ENCODE measurements around the gene AP5Z1.

Gene AP5Z1

DNA sequence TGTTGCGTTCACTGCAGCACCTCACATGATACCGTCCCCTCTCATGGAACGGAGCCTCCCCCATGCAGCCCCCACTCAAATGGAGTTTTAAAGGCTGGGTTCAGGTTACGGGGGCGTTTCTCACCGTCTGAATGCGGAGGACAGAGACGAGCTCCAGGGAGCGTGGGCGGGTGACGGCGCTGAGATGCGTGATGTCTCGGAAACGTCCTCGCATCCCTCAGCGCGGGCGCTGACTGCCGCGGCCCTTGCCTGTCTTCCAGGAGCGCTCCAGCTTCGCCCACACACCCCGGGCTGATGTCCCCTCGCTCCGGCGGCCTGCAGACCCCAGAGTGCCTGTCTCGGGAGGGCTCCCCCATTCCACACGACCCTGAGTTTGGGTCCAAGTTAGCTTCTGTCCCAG lies 16.6 kb upstream of the AP5Z1 start:
- no peaks in the 10 kb centered on the region for H3K9me3 ChIP-seq (ENCODE audit: control insufficient read depth, insufficient read depth, low read length)
- no peak for DNase-seq (ENCODE audit: low read depth, low spot score)
- no peak overlapping the region for H3K4me3 ChIP-seq (ENCODE audit: low read length)
- no CpG with 5 or more reads among the region's 29 CpGs for WGBS (ENCODE audit: insufficient coverage, insufficient read length)
- no peak overlapping the region for H3K27ac ChIP-seq (ENCODE audit: low read length)
- no peaks in the 10 kb centered on the region for H3K4me1 ChIP-seq (ENCODE audit: control insufficient read depth, insufficient read depth, low read length)
- H3K36me3 ChIP-seq (ENCODE audit: control insufficient read depth, insufficient read depth, low read length), result peaks cover 7% of the 10 kb centered on the region; the same call in 1 of the 2 replicates
- no peaks in the 10 kb centered on the region for H3K27me3 ChIP-seq (ENCODE audit: control insufficient read depth, insufficient read depth, low read length)

DNA sequence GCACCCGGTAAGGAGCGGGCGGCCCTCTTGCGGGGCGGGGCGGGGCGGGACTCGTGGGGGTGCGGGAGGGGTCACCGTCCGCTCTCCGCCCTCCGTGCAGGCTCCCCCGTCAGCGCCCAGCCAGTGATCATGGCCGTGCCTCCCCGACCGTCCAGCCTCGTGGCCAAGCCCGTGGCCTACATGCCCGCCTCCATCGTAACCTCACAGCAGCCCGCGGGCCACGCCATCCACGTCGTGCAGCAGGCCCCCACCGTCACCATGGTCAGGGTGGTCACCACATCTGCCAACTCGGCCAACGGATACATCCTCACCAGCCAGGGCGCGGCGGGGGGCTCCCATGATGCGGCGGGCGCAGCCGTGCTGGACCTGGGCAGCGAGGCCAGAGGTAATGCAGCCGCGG lies 16.2 kb upstream of the AP5Z1 start:
- no peak for DNase-seq (ENCODE audit: low read depth, low spot score)
- Histone ChIP-seq H3K4me1 (ENCODE audit: control insufficient read depth, insufficient read depth, low read length) (no peaks in the 10 kb centered on the region), H3K4me3 (ENCODE audit: low read length) (no peak overlapping the region), H3K27ac (ENCODE audit: low read length) (no peak overlapping the region), H3K9me3 (ENCODE audit: control insufficient read depth, insufficient read depth, low read length) (no peaks in the 10 kb centered on the region), H3K36me3 (ENCODE audit: control insufficient read depth, insufficient read depth, low read length) (peaks cover 7% of the 10 kb centered on the region; the same call in 1 of the 2 replicates), H3K27me3 (ENCODE audit: control insufficient read depth, insufficient read depth, low read length) (no peaks in the 10 kb centered on the region)
- no CpG with 5 or more reads among the region's 40 CpGs for WGBS (ENCODE audit: insufficient coverage, insufficient read length)

DNA sequence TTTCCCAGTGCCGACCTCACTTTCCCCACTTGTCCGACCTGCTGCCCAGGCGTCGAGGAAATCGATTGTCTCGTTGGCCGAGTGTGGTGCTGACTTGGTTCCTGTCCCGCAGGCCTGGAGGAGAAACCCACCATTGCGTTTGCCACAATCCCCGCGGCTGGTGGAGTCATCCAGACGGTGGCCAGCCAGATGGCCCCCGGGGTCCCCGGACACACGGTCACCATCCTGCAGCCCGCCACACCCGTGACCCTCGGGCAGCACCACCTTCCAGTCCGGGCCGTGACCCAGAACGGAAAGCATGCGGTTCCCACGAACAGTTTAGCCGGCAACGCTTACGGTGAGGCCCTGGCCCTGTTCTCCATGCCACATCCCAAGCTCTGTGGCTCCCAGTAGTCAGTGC lies 14.5 kb upstream of the AP5Z1 start:
- Histone ChIP-seq H3K27me3 (ENCODE audit: control insufficient read depth, insufficient read depth, low read length) (no peaks in the 10 kb centered on the region), H3K9me3 (ENCODE audit: control insufficient read depth, insufficient read depth, low read length) (no peaks in the 10 kb centered on the region), H3K4me1 (ENCODE audit: control insufficient read depth, insufficient read depth, low read length) (no peaks in the 10 kb centered on the region), H3K4me3 (ENCODE audit: low read length) (no peak overlapping the region), H3K27ac (ENCODE audit: low read length) (no peak overlapping the region), H3K36me3 (ENCODE audit: control insufficient read depth, insufficient read depth, low read length) (peaks cover 4% of the 10 kb centered on the region; the same call in 1 of the 2 replicates)
- DNase-seq (ENCODE audit: low read depth, low spot score), result no peak
- no CpG with 5 or more reads among the region's 26 CpGs for WGBS (ENCODE audit: insufficient coverage, insufficient read length)

DNA sequence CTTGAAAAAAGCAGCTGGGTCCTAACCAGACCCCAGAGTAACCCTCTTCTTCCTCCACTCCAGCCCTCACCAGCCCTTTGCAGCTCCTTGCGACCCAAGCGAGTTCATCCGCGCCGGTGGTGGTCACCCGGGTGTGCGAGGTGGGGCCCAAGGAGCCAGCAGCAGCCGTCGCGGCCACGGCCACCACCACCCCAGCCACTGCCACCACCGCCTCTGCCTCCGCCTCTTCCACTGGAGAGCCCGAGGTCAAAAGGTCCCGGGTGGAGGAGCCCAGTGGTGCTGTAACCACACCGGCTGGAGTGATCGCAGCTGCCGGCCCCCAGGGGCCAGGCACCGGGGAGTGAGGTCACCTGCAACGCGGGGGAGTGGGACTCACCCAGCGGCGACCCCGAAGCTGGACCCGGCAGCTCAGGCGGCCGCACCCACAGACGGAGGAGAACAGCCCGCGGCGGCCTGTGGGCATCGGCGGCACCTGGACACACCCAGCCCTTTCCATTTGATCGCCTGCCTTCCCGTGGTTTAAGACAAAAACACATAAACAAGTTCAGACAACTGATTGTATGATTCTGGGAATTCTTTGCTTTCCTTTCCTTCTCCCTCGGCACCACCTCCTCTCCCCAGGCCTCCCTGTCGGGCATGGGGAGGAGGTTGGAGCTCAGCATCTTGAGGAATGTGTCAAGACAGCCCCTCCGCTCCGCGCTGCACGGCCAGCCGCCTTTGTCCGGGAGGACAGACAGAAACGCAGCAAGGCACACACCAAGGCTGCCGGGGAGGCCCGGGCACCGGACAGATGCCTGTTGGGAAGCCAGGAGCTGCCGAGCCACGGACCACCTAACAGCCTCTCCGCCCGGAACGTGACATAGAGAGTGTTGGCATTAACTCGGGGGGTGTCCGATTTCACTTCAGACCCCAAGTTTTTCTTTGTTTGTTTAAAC lies 13.0 kb upstream of the AP5Z1 start:
- Histone ChIP-seq H3K36me3 (ENCODE audit: control insufficient read depth, insufficient read depth, low read length) (peaks cover 4% of the 10 kb centered on the region; the same call in 1 of the 2 replicates), H3K4me1 (ENCODE audit: control insufficient read depth, insufficient read depth, low read length) (no peaks in the 10 kb centered on the region), H3K27me3 (ENCODE audit: control insufficient read depth, insufficient read depth, low read length) (no peaks in the 10 kb centered on the region), H3K4me3 (ENCODE audit: low read length) (no peak overlapping the region), H3K27ac (ENCODE audit: low read length) (no peak overlapping the region), H3K9me3 (ENCODE audit: control insufficient read depth, insufficient read depth, low read length) (no peaks in the 10 kb centered on the region)
- no CpG with 5 or more reads among the region's 54 CpGs for WGBS (ENCODE audit: insufficient coverage, insufficient read length)
- DNase-seq (ENCODE audit: low read depth, low spot score), result no peak

DNA sequence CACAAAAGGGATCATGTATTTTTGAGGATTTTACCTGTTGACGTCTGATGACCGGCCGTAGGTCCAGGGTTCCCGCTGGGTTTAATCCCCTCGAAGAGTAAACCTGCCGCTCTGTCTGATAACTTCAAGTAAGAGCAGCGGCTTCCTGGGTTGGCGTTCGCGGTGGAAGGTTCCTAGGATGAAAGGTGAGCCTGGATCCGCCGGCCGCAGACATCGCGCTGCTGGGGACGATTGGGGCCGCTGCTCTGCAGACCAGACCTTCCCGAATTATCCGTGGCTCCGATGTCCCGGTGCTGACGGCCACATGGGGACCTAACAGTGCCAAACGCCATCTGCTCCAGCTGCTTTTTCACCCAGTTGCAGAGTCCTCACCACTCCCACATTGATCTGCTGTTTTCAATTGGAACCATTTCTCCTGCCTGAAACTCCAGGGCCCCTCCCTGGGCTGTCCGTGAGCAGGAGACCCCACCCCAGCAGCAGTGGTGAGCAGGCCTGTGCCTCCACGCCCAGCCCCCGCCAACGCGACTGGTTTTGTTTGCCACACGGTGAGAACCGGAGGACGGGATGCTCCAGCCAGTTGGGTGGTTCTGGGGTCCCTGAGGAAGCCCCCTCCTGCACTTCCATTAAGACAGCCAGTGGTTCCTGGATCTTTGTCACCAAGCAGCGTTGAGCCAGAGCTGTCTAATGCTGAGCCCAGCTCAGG lies 12.2 kb upstream of the AP5Z1 start:
- Histone ChIP-seq H3K36me3 (ENCODE audit: control insufficient read depth, insufficient read depth, low read length) (peaks cover 4% of the 10 kb centered on the region; the same call in 1 of the 2 replicates), H3K4me1 (ENCODE audit: control insufficient read depth, insufficient read depth, low read length) (no peaks in the 10 kb centered on the region), H3K4me3 (ENCODE audit: low read length) (no peak overlapping the region), H3K27me3 (ENCODE audit: control insufficient read depth, insufficient read depth, low read length) (no peaks in the 10 kb centered on the region), H3K9me3 (ENCODE audit: control insufficient read depth, insufficient read depth, low read length) (no peaks in the 10 kb centered on the region), H3K27ac (ENCODE audit: low read length) (no peak overlapping the region)
- DNase-seq (ENCODE audit: low read depth, low spot score), result no peak
- no CpG with 5 or more reads among the region's 32 CpGs for WGBS (ENCODE audit: insufficient coverage, insufficient read length)

DNA sequence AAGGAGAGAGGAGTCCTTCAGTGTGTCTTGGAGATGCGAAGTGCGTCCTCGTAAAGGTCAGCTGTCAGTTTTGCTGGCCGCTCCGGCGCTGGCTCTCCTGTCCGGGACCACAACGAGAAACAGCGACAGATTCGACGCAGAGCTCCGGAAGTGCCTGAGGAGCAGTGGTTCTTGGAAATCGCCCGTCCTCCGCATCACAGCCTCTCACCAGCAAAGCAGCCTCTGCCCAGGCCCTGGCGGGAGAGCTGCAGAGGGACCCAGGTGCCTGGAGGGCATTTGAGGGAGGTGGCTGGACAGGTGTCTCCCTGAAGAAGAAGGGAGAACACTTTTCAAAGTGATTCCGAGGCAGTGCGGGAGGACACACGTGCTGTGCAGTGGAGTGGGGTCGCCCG lies 11.6 kb upstream of the AP5Z1 start:
- H3K4me3 ChIP-seq (ENCODE audit: low read length), result no peak overlapping the region
- no peak for DNase-seq (ENCODE audit: low read depth, low spot score)
- no CpG with 5 or more reads among the region's 21 CpGs for WGBS (ENCODE audit: insufficient coverage, insufficient read length)
- no peaks in the 10 kb centered on the region for H3K4me1 ChIP-seq (ENCODE audit: control insufficient read depth, insufficient read depth, low read length)
- no peaks in the 10 kb centered on the region for H3K9me3 ChIP-seq (ENCODE audit: control insufficient read depth, insufficient read depth, low read length)
- H3K27me3 ChIP-seq (ENCODE audit: control insufficient read depth, insufficient read depth, low read length), result no peaks in the 10 kb centered on the region
- H3K27ac ChIP-seq (ENCODE audit: low read length), result no peak overlapping the region
- H3K36me3 ChIP-seq (ENCODE audit: control insufficient read depth, insufficient read depth, low read length), result peaks cover 4% of the 10 kb centered on the region; the same call in 1 of the 2 replicates

DNA sequence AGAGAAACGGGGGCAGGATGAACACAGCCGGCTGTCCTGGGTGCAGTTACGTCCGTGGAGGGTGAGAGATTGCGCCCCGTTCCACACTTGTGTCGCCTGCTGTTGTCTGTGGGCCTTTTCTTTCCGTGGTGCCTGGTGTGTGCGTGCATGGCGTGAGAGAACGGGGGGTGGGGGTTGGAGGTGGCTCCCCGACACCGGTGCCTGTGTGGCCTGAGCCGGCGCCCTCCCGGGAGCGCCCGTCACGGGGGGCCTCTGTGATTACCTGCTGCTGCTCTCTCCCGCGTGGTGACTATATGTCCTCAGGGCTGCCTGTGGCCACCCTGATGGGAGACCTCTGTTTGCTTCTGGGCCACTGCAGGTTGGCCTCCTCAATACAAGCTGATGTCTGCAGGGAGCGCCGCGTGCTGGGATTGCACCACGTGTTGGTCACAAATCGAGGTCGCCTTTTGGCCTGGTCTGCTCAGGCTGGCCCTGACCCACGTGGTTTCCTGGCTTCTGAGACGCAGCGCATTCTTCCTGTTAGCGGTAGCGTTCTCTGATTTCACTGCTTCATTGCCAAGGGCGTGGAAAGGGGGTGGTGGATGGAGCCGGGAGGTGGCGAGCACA lies 10.9 kb upstream of the AP5Z1 start:
- DNase-seq (ENCODE audit: low read depth, low spot score), result no peak
- WGBS (ENCODE audit: insufficient coverage, insufficient read length), result no CpG with 5 or more reads among the region's 35 CpGs
- Histone ChIP-seq H3K27ac (ENCODE audit: low read length) (no peak overlapping the region), H3K4me1 (ENCODE audit: control insufficient read depth, insufficient read depth, low read length) (no peaks in the 10 kb centered on the region), H3K27me3 (ENCODE audit: control insufficient read depth, insufficient read depth, low read length) (no peaks in the 10 kb centered on the region), H3K36me3 (ENCODE audit: control insufficient read depth, insufficient read depth, low read length) (no peaks in the 10 kb centered on the region; the same call in 1 of the 2 replicates), H3K9me3 (ENCODE audit: control insufficient read depth, insufficient read depth, low read length) (no peaks in the 10 kb centered on the region), H3K4me3 (ENCODE audit: low read length) (no peak overlapping the region)

DNA sequence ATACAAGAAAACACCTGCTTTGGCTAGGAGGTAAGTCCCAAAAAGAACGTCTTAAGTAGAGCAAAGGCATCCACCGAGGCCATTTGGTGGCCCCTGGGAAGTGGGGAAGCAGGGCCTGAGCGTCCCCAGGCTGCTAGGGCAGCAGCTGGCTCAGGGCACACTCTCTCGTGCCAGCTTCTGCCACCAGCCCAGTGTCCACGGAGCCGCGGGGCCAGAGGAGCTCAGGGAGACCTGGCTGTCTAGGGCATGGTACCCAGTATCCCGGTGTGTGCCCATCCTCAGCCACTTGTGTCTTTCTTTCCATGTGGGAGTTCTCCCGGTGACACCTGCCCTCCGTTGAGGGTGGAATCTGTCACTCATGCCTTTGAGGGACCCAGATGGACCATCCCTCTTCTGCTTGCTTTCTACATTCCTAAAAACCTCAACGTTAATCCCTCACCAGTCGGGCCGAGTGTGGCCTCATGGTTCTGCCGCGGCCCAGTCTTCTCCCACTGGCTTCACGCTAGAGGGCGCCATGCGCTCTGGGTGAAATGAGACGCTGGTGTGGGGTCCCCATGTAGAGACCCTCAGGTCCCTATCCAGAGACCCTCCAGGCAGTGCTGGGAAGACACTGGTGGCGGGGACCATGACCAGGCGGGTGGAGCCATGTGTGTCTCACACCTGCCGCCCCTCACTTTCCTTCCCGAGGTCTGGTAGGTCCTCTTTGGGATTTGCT lies 9.5 kb upstream of the AP5Z1 start:
- Histone ChIP-seq H3K36me3 (ENCODE audit: control insufficient read depth, insufficient read depth, low read length) (no peaks in the 10 kb centered on the region), H3K27ac (ENCODE audit: low read length) (no peak overlapping the region), H3K4me3 (ENCODE audit: low read length) (no peak overlapping the region), H3K4me1 (ENCODE audit: control insufficient read depth, insufficient read depth, low read length) (no peaks in the 10 kb centered on the region), H3K9me3 (ENCODE audit: control insufficient read depth, insufficient read depth, low read length) (no peaks in the 10 kb centered on the region), H3K27me3 (ENCODE audit: control insufficient read depth, insufficient read depth, low read length) (no peaks in the 10 kb centered on the region)
- DNase-seq (ENCODE audit: low read depth, low spot score), result no peak
- WGBS (ENCODE audit: insufficient coverage, insufficient read length), result no CpG with 5 or more reads among the region's 23 CpGs

DNA sequence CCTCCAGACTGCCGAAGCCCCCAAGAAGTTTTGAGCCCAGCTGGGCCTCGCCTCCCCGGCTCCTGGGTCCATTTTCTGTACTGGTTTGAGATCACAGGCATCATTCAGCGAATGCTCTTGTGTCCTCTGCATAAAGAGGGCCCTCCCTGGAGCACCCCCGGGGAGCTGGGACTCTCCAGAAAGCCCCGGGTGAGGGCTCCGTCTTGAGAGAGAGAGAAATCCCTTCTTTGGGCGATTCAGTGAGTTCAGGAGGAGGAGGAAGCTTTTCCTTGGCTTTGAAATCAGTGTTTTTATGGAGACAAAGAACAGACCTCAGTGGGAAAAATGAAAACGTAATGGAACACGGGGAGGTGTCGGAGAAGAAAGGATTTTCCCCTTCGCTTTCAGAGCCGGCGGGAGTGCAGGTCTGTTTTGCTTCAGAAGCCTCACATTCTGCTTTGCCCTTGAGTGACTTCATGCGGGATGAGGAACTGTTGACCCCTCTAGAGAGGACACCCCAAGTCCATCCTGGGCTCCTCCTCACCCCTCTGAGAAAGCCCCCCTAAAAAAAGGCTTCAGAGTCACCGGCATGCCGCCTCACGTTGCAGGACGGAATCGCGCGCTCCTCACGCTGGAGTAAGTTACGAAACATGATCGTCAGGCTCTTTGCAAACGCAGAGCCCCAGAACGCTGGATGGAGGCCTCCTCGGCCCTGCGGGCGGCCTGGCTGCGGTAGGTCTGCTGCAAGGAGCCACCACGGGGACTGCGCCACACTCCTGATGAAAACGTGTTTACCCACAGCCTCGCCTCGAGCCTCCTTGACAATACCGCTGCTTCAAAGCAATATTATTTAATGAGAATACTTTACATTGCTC lies 8.5 kb upstream of the AP5Z1 start:
- Histone ChIP-seq H3K27ac (ENCODE audit: low read length) (no peak overlapping the region), H3K27me3 (ENCODE audit: control insufficient read depth, insufficient read depth, low read length) (no peaks in the 10 kb centered on the region), H3K36me3 (ENCODE audit: control insufficient read depth, insufficient read depth, low read length) (no peaks in the 10 kb centered on the region), H3K4me1 (ENCODE audit: control insufficient read depth, insufficient read depth, low read length) (no peaks in the 10 kb centered on the region), H3K4me3 (ENCODE audit: low read length) (no peak overlapping the region), H3K9me3 (ENCODE audit: control insufficient read depth, insufficient read depth, low read length) (no peaks in the 10 kb centered on the region)
- no CpG with 5 or more reads among the region's 37 CpGs for WGBS (ENCODE audit: insufficient coverage, insufficient read length)
- no peak for DNase-seq (ENCODE audit: low read depth, low spot score)
